HepG2 (cell line): Measurements from ENCODE around the gene MEIG1. TPM values are rescaled to one million over a fixed set of nuclear protein-coding genes. Genes with fewer than 3 reads are reported as not detected.

Source experiments
- DR1 ChIP-seq: sonication (generic); formaldehyde crosslinking; IDR thresholded peaks from 2 replicates; pipeline ENCODE4 v1.8.0; 2021; ENCODE audit warnings: mild to moderate bottlenecking, missing genetic modification reagents, inconsistent platforms
- EZH2 ChIP-seq: conservative IDR thresholded peaks from 2 replicates; pipeline ENCODE4 v1.6.1; 2012; ENCODE audit warnings: mild to moderate bottlenecking, low read depth, low read length, moderate library complexity
- HES4 ChIP-seq: sonication (generic); formaldehyde crosslinking; IDR thresholded peaks from 2 replicates; pipeline ENCODE4 v1.9.0; 2021; ENCODE audit warnings: mild to moderate bottlenecking, missing genetic modification reagents, borderline replicate concordance
- MAZ ChIP-seq, 2 experiments: sonication (generic) in 1 of 2; formaldehyde crosslinking in 1 of 2; IDR thresholded peaks; 2 replicates each; pipeline versions ENCODE4 v1.5.0 to v1.6.1; 2012 to 2020; ENCODE audit warnings: low read depth in 2 of 2, mild to moderate bottlenecking in 2 of 2, borderline replicate concordance in 1 of 2, improper control_type of control experiment in 1 of 2, low read length in 1 of 2, missing genetic modification reagents in 1 of 2, moderate library complexity in 1 of 2
- NAIF1 ChIP-seq: sonication (generic); formaldehyde crosslinking; IDR thresholded peaks from 2 replicates; pipeline ENCODE4 v1.5.0; 2020; ENCODE audit warnings: mild to moderate bottlenecking, missing genetic modification reagents, borderline replicate concordance
- NKX3-1 ChIP-seq: sonication (generic); formaldehyde crosslinking; IDR thresholded peaks from 2 replicates; pipeline ENCODE4 v1.5.0; 2020; ENCODE audit warnings: missing genetic modification reagents
- PITX1 ChIP-seq: sonication (generic); formaldehyde crosslinking; IDR thresholded peaks from 2 replicates; pipeline ENCODE4 v1.5.1; 2020; ENCODE audit warnings: mild to moderate bottlenecking, missing genetic modification reagents
- RELA ChIP-seq: sonication (generic); formaldehyde crosslinking; IDR thresholded peaks from 2 replicates; pipeline ENCODE4 v1.4.0; 2020; ENCODE audit warnings: missing genetic modification reagents
- SKI ChIP-seq: fragments of 450-650 bp; IDR thresholded peaks from one replicate; pipeline ENCODE4 v1.6.1; 2018; ENCODE audit warnings: mild to moderate bottlenecking; ENCODE audit not compliant: partially characterized antibody
- SP1 ChIP-seq, 2 experiments: fragments of 450-650 bp in 1 of 2; sonication (generic) in 1 of 2; formaldehyde crosslinking in 1 of 2; IDR thresholded peaks; 2 replicates each; pipeline versions ENCODE4 v1.4.0 to v1.6.1; 2016 to 2020; ENCODE audit warnings: missing genetic modification reagents in 1 of 2
- SSRP1 ChIP-seq: IDR thresholded peaks from 2 replicates; pipeline ENCODE4 v1.6.1; 2016; ENCODE audit warnings: control low read depth
- ZKSCAN1 ChIP-seq: fragments of 150-350 bp; IDR thresholded peaks from 2 replicates; pipeline ENCODE4 v1.6.1; 2014; ENCODE audit warnings: low read length
- ZNF232 ChIP-seq: sonication (generic); formaldehyde crosslinking; IDR thresholded peaks from 2 replicates; pipeline ENCODE4 v1.4.0; 2020; ENCODE audit warnings: missing genetic modification reagents, borderline replicate concordance
- ZNF256 ChIP-seq: sonication (generic); formaldehyde crosslinking; conservative IDR thresholded peaks from 2 replicates; pipeline ENCODE4 v1.4.0; 2020; ENCODE audit warnings: missing genetic modification reagents
- ZNF777 ChIP-seq: sonication (generic); formaldehyde crosslinking; IDR thresholded peaks from 2 replicates; pipeline ENCODE4 v1.4.0; 2020; ENCODE audit warnings: missing genetic modification reagents
- polyA plus RNA-seq, 8 experiments: library from polyadenylated mRNA; depleted of rRNA in 3 of 8; stranded (reverse) in 7 of 8; unstranded in 1 of 8; fragments of >200 nt; fragmentation: Illumina TruSeq in 4 of 8; extraction: Trizol in 4 of 8; gene quantifications; 2 replicates each; pipeline versions ENCODE4 v1.2.1 to v1.2.3, GENCODE V29; 2011 to 2016; ENCODE audit warnings: low read depth in 4 of 8, missing spikeins in 1 of 8, mixed read lengths in 1 of 8; ENCODE audit not compliant: insufficient read depth in 1 of 8
- total RNA-seq, 5 experiments: library from RNA; depleted of rRNA; stranded (reverse); fragments of >200 nt; fragmentation: Illumina TruSeq; extraction: Trizol; gene quantifications; 2 replicates each; pipeline ENCODE4 v1.2.3, GENCODE V29; 2016; ENCODE audit warnings: low read depth in 1 of 5
- TF ChIP-seq, protein P1 (sequence below): IDR thresholded peaks from 2 replicates; pipeline ENCODE4 v1.6.1; 2016; ENCODE audit warnings: low read depth, missing genetic modification reagents, missing compliant biosample characterization
- TF ChIP-seq, protein P2 (sequence below): IDR thresholded peaks from 2 replicates; pipeline ENCODE4 v1.6.1; 2016; ENCODE audit warnings: low read depth, borderline replicate concordance
- TF ChIP-seq, protein P3 (sequence below): sonication (generic); formaldehyde crosslinking; IDR thresholded peaks from 2 replicates; pipeline ENCODE4 v1.4.0; 2020; ENCODE audit warnings: missing genetic modification reagents, borderline replicate concordance

Gene MEIG1
- total and polyA plus RNA-seq, 2 of the 13 experiments (the other 11 are each of a cell fraction or from before 2014, with no cell fraction given) = not detected

DNA sequence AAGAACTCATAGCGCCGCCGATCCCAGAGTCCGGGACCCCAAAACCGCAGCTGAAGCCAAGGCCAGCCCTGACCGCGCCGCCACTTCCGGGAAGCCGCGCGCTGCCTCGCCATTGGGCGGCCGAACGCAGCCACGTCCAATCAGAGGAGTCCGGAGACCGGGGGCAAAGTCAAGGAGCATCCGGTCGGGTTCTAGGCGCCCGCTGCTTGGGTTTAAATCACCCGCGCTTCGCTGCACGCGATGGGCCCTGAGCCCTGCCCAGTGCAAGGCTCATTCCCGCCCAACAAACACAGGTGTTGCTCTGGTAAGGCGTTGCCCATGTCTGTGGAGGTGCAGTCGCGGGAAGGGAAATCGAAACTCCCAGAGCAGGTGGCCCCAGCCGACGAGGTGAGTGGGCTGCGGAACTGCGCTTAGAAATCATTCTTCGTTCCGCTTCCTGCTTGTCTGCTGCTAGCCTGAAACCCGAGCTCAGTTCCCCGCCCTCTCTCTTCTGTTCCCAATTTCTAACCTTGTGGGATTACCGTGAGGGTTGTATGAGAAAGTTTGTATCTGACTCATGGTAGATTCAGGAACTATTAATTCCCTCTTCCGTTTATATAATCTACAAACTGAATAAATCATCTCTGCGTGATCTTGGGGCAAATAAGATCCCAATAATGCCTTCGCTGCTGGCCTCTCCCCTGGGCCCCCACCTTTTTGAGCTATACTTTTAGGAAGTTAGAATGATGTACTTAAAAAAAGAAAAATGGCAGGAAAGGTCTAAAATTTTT lies 5.0 kb upstream of the MEIG1 start, which contains the start of gene DCLRE1C (continued):
- TF ChIP-seq, protein P1, sequence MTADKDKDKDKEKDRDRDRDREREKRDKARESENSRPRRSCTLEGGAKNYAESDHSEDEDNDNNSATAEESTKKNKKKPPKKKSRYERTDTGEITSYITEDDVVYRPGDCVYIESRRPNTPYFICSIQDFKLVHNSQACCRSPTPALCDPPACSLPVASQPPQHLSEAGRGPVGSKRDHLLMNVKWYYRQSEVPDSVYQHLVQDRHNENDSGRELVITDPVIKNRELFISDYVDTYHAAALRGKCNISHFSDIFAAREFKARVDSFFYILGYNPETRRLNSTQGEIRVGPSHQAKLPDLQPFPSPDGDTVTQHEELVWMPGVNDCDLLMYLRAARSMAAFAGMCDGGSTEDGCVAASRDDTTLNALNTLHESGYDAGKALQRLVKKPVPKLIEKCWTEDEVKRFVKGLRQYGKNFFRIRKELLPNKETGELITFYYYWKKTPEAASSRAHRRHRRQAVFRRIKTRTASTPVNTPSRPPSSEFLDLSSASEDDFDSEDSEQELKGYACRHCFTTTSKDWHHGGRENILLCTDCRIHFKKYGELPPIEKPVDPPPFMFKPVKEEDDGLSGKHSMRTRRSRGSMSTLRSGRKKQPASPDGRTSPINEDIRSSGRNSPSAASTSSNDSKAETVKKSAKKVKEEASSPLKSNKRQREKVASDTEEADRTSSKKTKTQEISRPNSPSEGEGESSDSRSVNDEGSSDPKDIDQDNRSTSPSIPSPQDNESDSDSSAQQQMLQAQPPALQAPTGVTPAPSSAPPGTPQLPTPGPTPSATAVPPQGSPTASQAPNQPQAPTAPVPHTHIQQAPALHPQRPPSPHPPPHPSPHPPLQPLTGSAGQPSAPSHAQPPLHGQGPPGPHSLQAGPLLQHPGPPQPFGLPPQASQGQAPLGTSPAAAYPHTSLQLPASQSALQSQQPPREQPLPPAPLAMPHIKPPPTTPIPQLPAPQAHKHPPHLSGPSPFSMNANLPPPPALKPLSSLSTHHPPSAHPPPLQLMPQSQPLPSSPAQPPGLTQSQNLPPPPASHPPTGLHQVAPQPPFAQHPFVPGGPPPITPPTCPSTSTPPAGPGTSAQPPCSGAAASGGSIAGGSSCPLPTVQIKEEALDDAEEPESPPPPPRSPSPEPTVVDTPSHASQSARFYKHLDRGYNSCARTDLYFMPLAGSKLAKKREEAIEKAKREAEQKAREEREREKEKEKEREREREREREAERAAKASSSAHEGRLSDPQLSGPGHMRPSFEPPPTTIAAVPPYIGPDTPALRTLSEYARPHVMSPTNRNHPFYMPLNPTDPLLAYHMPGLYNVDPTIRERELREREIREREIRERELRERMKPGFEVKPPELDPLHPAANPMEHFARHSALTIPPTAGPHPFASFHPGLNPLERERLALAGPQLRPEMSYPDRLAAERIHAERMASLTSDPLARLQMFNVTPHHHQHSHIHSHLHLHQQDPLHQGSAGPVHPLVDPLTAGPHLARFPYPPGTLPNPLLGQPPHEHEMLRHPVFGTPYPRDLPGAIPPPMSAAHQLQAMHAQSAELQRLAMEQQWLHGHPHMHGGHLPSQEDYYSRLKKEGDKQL (CRISPR knock-in tag) = peak; percentile 34; the same call in 1 of the 2 replicates
- peak; percentile 90 for TF ChIP-seq NKX3-1 (CRISPR knock-in tag)
- TF ChIP-seq HES4 (CRISPR knock-in tag) = no peak
- TF ChIP-seq SSRP1 (CRISPR knock-in tag) = no peak
- TF ChIP-seq DR1 = peak; percentile 76; the same call in 1 of the 2 replicates
- TF ChIP-seq SKI = peak; percentile 55
- TF ChIP-seq MAZ (IDR thresholded peaks at IDR 0.05; ENCODE audit: borderline replicate concordance, low read depth, low read length) = peak; percentile 63; the same call in 1 of the 2 replicates
- peak; percentile 58 for TF ChIP-seq MAZ (CRISPR knock-in tag; IDR thresholded peaks at IDR 0.05; ENCODE audit: low read depth)
- TF ChIP-seq RELA (CRISPR knock-in tag) = no peak
- peak; percentile 68; the same call in 1 of the 2 replicates for TF ChIP-seq NAIF1 (CRISPR knock-in tag)
- no peak; the same call in 1 of the 2 replicates for TF ChIP-seq ZKSCAN1
- peak; percentile 64; the same call in 1 of the 2 replicates for TF ChIP-seq ZNF232
- no peak for TF ChIP-seq EZH2
- TF ChIP-seq ZNF256 = peak; percentile 81
- peak; percentile 54; the same call in 1 of the 2 replicates for TF ChIP-seq ZNF777 (CRISPR knock-in tag)
- peak; percentile 93 for TF ChIP-seq PITX1
- TF ChIP-seq, protein P2, sequence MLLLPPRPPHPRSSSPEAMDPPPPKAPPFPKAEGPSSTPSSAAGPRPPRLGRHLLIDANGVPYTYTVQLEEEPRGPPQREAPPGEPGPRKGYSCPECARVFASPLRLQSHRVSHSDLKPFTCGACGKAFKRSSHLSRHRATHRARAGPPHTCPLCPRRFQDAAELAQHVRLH (CRISPR knock-in tag) = peak; percentile 61; the same call in 1 of the 2 replicates
- no peak for TF ChIP-seq SP1 (IDR thresholded peaks at IDR 0.05)
- TF ChIP-seq SP1 (CRISPR knock-in tag; IDR thresholded peaks at IDR 0.05) = no peak
- TF ChIP-seq, protein P3, sequence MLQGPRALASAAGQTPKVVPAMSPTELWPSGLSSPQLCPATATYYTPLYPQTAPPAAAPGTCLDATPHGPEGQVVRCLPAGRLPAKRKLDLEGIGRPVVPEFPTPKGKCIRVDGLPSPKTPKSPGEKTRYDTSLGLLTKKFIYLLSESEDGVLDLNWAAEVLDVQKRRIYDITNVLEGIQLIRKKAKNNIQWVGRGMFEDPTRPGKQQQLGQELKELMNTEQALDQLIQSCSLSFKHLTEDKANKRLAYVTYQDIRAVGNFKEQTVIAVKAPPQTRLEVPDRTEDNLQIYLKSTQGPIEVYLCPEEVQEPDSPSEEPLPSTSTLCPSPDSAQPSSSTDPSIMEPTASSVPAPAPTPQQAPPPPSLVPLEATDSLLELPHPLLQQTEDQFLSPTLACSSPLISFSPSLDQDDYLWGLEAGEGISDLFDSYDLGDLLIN (CRISPR knock-in tag) = peak; percentile 90; the same call in 1 of the 2 replicates
